ENCODE results near the gene TTC33. TPM values are rescaled to one million over a fixed set of nuclear protein-coding genes. Genes with fewer than 3 reads are reported as not detected.

Gene TTC33
- total RNA-seq, 1 donor from 2014 or later: 11.7 TPM

DNA sequence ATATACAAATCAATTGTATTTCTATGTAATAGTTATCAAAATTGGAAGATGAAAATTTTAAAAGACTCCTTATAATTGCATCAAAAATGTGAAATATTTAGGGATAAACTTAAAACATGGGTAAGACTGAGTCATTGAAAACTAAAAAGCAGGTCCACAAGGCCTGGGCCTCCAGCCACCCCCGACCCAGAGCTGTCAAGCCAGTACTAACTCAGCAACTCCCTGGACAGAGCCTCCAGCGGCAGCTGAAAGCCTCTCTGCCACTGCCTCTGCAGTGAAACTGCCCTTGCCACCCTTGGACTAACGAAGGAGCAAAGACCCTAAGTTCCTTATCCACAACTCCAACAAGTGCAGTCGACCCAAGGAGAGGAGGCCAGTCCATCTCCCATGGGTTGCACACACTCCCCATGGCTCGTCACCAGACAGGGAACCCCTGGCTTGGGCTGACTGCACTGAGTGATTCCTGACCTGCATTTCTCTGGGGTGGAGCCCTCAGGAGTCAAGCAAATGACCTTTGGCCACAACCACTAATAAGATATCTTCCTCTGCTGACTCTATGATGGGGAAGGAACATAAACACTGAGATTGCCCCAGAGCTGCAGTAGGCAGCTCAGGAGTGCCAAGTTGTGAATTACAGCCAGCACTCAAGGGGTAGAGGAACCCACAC is 55.5 kb downstream of the TTC33 start:
- no peak overlapping the region for H3K27ac Mint-ChIP-seq (ENCODE audit: unreplicated experiment)

DNA sequence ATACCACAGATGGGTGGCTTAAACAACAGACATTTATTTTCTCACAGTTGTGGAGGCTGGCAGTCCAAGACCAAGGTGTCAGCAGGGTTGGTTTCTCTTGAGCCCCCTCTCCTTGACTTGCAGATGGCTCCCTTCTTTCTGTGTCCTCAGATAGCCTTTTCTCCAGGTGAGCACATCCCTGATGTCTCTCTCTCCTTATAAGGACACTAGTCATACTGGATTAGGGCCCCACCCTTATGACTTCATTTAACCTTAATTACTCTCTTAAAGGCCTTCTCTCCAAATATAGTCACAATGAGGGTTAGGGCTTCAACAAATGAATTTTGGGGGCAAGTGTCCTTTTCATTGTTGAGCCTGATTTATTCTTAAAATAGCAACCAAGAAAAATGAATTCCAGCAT is 61.3 kb downstream of the TTC33 start:
- TF ChIP-seq, protein P1, sequence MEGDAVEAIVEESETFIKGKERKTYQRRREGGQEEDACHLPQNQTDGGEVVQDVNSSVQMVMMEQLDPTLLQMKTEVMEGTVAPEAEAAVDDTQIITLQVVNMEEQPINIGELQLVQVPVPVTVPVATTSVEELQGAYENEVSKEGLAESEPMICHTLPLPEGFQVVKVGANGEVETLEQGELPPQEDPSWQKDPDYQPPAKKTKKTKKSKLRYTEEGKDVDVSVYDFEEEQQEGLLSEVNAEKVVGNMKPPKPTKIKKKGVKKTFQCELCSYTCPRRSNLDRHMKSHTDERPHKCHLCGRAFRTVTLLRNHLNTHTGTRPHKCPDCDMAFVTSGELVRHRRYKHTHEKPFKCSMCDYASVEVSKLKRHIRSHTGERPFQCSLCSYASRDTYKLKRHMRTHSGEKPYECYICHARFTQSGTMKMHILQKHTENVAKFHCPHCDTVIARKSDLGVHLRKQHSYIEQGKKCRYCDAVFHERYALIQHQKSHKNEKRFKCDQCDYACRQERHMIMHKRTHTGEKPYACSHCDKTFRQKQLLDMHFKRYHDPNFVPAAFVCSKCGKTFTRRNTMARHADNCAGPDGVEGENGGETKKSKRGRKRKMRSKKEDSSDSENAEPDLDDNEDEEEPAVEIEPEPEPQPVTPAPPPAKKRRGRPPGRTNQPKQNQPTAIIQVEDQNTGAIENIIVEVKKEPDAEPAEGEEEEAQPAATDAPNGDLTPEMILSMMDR (IDR thresholded peaks at IDR 0.05; ENCODE audit: partially characterized antibody, unreplicated experiment): no peak
- Mint-ChIP-seq H3K27me3 (ENCODE audit: unreplicated experiment) (no peaks in the 10 kb centered on the region), H3K36me3 (ENCODE audit: unreplicated experiment) (no peaks in the 10 kb centered on the region), H3K4me1 (ENCODE audit: low read depth, unreplicated experiment) (no peaks in the 10 kb centered on the region), H3K9me3 (ENCODE audit: unreplicated experiment) (no peaks in the 10 kb centered on the region), H3K27ac (ENCODE audit: unreplicated experiment) (no peak overlapping the region), H3K4me3 (ENCODE audit: unreplicated experiment) (no peak overlapping the region)
- DNase-seq: no peak

More for the DNA sequence above, 55.5 kb downstream of the TTC33 start:
- Mint-ChIP-seq H3K27me3 (ENCODE audit: unreplicated experiment) (no peaks in the 10 kb centered on the region), H3K4me3 (ENCODE audit: unreplicated experiment) (no peak overlapping the region), H3K36me3 (ENCODE audit: unreplicated experiment) (peaks cover 20% of the 10 kb centered on the region), H3K4me1 (ENCODE audit: low read depth, unreplicated experiment) (no peaks in the 10 kb centered on the region), H3K9me3 (ENCODE audit: unreplicated experiment) (peaks cover 3% of the 10 kb centered on the region)
- TF ChIP-seq, protein P1 (IDR thresholded peaks at IDR 0.05; ENCODE audit: partially characterized antibody, unreplicated experiment): no peak
- DNase-seq: no peak

GRCh38 chr5:40691894-40692293 is 63.9 kb downstream of the TTC33 start:
- H3K27me3 Mint-ChIP-seq (ENCODE audit: unreplicated experiment): no peaks in the 10 kb centered on the region
- no peak overlapping the region for H3K4me3 Mint-ChIP-seq (ENCODE audit: unreplicated experiment)
- no peak for DNase-seq
- H3K36me3 Mint-ChIP-seq (ENCODE audit: unreplicated experiment): no peaks in the 10 kb centered on the region
- H3K9me3 Mint-ChIP-seq (ENCODE audit: unreplicated experiment): no peaks in the 10 kb centered on the region
- H3K27ac Mint-ChIP-seq (ENCODE audit: unreplicated experiment): no peak overlapping the region
- H3K4me1 Mint-ChIP-seq (ENCODE audit: low read depth, unreplicated experiment): no peaks in the 10 kb centered on the region
- TF ChIP-seq, protein P1 (IDR thresholded peaks at IDR 0.05; ENCODE audit: partially characterized antibody, unreplicated experiment): no peak

GRCh38 chr5:40690267-40690666 is 65.5 kb downstream of the TTC33 start:
- Mint-ChIP-seq H3K27ac (ENCODE audit: unreplicated experiment) (no peak overlapping the region), H3K27me3 (ENCODE audit: unreplicated experiment) (no peaks in the 10 kb centered on the region), H3K4me1 (ENCODE audit: low read depth, unreplicated experiment) (no peaks in the 10 kb centered on the region), H3K36me3 (ENCODE audit: unreplicated experiment) (no peaks in the 10 kb centered on the region), H3K4me3 (ENCODE audit: unreplicated experiment) (no peak overlapping the region), H3K9me3 (ENCODE audit: unreplicated experiment) (no peaks in the 10 kb centered on the region)
- TF ChIP-seq, protein P1 (IDR thresholded peaks at IDR 0.05; ENCODE audit: partially characterized antibody, unreplicated experiment): no peak
- DNase-seq: no peak

GRCh38 chr5:40689438-40689837 is 66.3 kb downstream of the TTC33 start:
- TF ChIP-seq, protein P1 (IDR thresholded peaks at IDR 0.05; ENCODE audit: partially characterized antibody, unreplicated experiment): no peak
- no peak overlapping the region for H3K27ac Mint-ChIP-seq (ENCODE audit: unreplicated experiment)
- no peaks in the 10 kb centered on the region for H3K9me3 Mint-ChIP-seq (ENCODE audit: unreplicated experiment)
- H3K4me3 Mint-ChIP-seq (ENCODE audit: unreplicated experiment): no peak overlapping the region
- H3K27me3 Mint-ChIP-seq (ENCODE audit: unreplicated experiment): no peaks in the 10 kb centered on the region
- no peaks in the 10 kb centered on the region for H3K4me1 Mint-ChIP-seq (ENCODE audit: low read depth, unreplicated experiment)
- no peaks in the 10 kb centered on the region for H3K36me3 Mint-ChIP-seq (ENCODE audit: unreplicated experiment)
- DNase-seq: no peak

All from glutamatergic neuron (in vitro differentiated cells).